Stomach (tissue), 4 donors: ENCODE data around the gene POMT2.

Experiments
- CTCF ChIP-seq, 7 experiments: fragments of 450-650 bp in 4 of 7; fragments of 200-600 bp in 3 of 7; sonication (generic) in 3 of 7; IDR thresholded peaks; one replicate each; pipeline ENCODE4 v1.5.1; 2016 to 2019; ENCODE audit warnings: antibody characterized with exemption in 7 of 7, control low read depth in 2 of 7, mild to moderate bottlenecking in 1 of 7
- POLR2A ChIP-seq, 4 donors: fragments of 450-650 bp; IDR thresholded peaks; one replicate each; pipeline ENCODE4 v1.6.1; 2016; ENCODE audit warnings: antibody characterized with exemption in 4 of 4, control low read depth in 2 of 4, mild to moderate bottlenecking in 1 of 4, moderate library complexity in 1 of 4
- POLR2AphosphoS5 ChIP-seq, 3 donors: sonication (generic); formaldehyde crosslinking; IDR thresholded peaks; one replicate each; pipeline ENCODE4 v1.6.1; 2016; ENCODE audit warnings: antibody characterized with exemption in 3 of 3

- TF ChIP-seq CTCF (IDR thresholded peaks at IDR 0.05) (no peak), POLR2AphosphoS5 (IDR thresholded peaks at IDR 0.05) (no peak), POLR2A (IDR thresholded peaks at IDR 0.05) (no peak)
Measured at GRCh38 chr14:77324816-77325745, 4.4 kb upstream of the POMT2 start.
